ENCODE data around the gene DAPP1.

GRCh38 chr4:99885687-99886086 lies 69.1 kb downstream of the DAPP1 start:
- TF ChIP-seq POLR2A (IDR thresholded peaks at IDR 0.05; ENCODE audit: low read length) (no peak), CTCF (IDR thresholded peaks at IDR 0.05) (no peak), HMGXB4 (CRISPR knock-in tag; IDR thresholded peaks at IDR 0.05; ENCODE audit: borderline replicate concordance) (no peak), MAX (IDR thresholded peaks at IDR 0.05) (no peak), RFX5 (IDR thresholded peaks at IDR 0.05) (no peak), CEBPB (IDR thresholded peaks at IDR 0.05) (no peak), POLR2AphosphoS2 (conservative IDR thresholded peaks at IDR 0.05; ENCODE audit: low read length) (no peak), SMC3 (IDR thresholded peaks at IDR 0.05) (no peak), EP300 (IDR thresholded peaks at IDR 0.05) (no peak), PHF8 (IDR thresholded peaks at IDR 0.05; ENCODE audit: borderline replicate concordance, low read depth) (no peak), NR3C1 (IDR thresholded peaks at IDR 0.05) (no peak)

All from A549 (cell line).